ENCODE results near the gene HPS3. TPM values are rescaled to one million over a fixed set of nuclear protein-coding genes. Genes with fewer than 3 reads are reported as not detected.
A peak's percentile ranks its signal among the peaks of the same experiment; 100 is the strongest.

Gene HPS3
- polyA plus RNA-seq, 2 of the 4 experiments (the other 2 are of a cell fraction) = 28.4 to 48.0 TPM

DNA sequence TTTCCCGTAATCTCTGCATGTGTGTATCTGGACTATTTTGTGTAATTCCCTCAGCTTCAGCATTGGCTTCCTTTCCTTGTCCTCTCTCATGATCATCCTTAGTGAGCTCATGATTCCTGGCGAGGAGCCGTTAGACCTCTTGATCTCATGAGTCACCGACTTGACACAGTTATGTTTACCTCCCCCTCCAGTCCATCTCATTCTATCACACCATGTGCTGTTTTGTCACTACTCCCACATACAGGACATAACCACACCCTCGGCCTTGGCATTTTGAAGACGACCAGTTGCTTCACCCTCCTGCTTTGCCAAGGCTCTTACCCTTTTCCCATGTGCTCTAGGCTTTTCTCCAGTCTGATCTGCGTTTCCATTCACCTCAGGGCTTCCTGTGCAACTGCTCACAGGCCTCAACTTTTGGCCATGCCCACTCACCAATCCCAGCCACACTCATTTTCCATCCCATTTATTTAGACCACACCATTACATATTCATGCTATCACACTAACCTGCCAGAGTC lies 50.7 kb downstream of the HPS3 start (continued):
- no peak for TF ChIP-seq NFE2L2 (conservative IDR thresholded peaks at IDR 0.05; ENCODE audit: low read length)
- TF ChIP-seq, protein P1, sequence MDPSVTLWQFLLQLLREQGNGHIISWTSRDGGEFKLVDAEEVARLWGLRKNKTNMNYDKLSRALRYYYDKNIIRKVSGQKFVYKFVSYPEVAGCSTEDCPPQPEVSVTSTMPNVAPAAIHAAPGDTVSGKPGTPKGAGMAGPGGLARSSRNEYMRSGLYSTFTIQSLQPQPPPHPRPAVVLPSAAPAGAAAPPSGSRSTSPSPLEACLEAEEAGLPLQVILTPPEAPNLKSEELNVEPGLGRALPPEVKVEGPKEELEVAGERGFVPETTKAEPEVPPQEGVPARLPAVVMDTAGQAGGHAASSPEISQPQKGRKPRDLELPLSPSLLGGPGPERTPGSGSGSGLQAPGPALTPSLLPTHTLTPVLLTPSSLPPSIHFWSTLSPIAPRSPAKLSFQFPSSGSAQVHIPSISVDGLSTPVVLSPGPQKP (IDR thresholded peaks at IDR 0.05; ENCODE audit: low read depth, low read length) = no peak
- TF ChIP-seq TP53 (CRISPR knock-in tag; IDR thresholded peaks at IDR 0.05) = no peak
- peak; percentile 30; the same call in 2 of the 3 replicates for TF ChIP-seq SMC3 (IDR thresholded peaks at IDR 0.05)
- TF ChIP-seq HES2 (IDR thresholded peaks at IDR 0.05) = peak; percentile 38; the same call in 1 of the 2 replicates
- no peak for TF ChIP-seq MAZ (IDR thresholded peaks at IDR 0.05; ENCODE audit: borderline replicate concordance, low read depth, low read length)
- TF ChIP-seq EHMT2 (IDR thresholded peaks at IDR 0.05; ENCODE audit: low read depth) = no peak
- no peak for TF ChIP-seq HOXA7 (CRISPR knock-in tag; IDR thresholded peaks at IDR 0.05)
- TF ChIP-seq MAFK (IDR thresholded peaks at IDR 0.05; ENCODE audit: partially characterized antibody) = peak; percentile 3
- TF ChIP-seq, protein P2, sequence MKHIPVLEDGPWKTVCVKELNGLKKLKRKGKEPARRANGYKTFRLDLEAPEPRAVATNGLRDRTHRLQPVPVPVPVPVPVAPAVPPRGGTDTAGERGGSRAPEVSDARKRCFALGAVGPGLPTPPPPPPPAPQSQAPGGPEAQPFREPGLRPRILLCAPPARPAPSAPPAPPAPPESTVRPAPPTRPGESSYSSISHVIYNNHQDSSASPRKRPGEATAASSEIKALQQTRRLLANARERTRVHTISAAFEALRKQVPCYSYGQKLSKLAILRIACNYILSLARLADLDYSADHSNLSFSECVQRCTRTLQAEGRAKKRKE (CRISPR knock-in tag; IDR thresholded peaks at IDR 0.05; ENCODE audit: low read depth) = peak; percentile 90
- no peak for TF ChIP-seq SREBF2 (IDR thresholded peaks at IDR 0.05)

- CTCF ChIA-PET = interaction anchor here (1.3 kb wide), 1 partner anchor 10 kb away, joined by 3 read pairs; no protein-coding TSS in a partner anchor
- POLR2A ChIA-PET = no interaction called here
- ATAC-seq (no peak), DNase-seq (ENCODE audit: low read depth in 1 of 2, low spot score in 1 of 2) (no peak), FAIRE-seq (no peak)
- Histone ChIP-seq H3K4me1 (peaks cover 28% of the 10 kb centered on the region), H3K4me3 (no peak overlapping the region), H3K9me3 (peaks cover 9% of the 10 kb centered on the region; the same call in 2 of the 3 replicates), H3K4me2 (no peak overlapping the region; the same call in 1 of the 3 replicates), H3K27ac (peak overlapping the region; percentile 78 to 86)
- TF ChIP-seq E2F6 (IDR thresholded peaks at IDR 0.05; ENCODE audit: borderline replicate concordance, low read depth) (no peak), SREBF2 (IDR thresholded peaks at IDR 0.05) (no peak), CBX2 (IDR thresholded peaks at IDR 0.05; ENCODE audit: borderline replicate concordance, low read depth) (no peak), ZFP36 (IDR thresholded peaks at IDR 0.05; ENCODE audit: borderline replicate concordance, partially characterized antibody) (peak; percentile 59), MAFK (IDR thresholded peaks at IDR 0.05; ENCODE audit: partially characterized antibody) (no peak), EHMT2 (IDR thresholded peaks at IDR 0.05; ENCODE audit: low read depth) (no peak), KDM5A (IDR thresholded peaks at IDR 0.05) (no peak)
- TF ChIP-seq, protein P3, sequence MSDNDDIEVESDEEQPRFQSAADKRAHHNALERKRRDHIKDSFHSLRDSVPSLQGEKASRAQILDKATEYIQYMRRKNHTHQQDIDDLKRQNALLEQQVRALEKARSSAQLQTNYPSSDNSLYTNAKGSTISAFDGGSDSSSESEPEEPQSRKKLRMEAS (IDR thresholded peaks at IDR 0.05) = no peak
- 82% methylated on average over 2 of the region's 2 CpGs for WGBS (ENCODE audit: missing lambda C conversion rate)
Observed at GRCh38 chr3:149181182-149181581, 51.7 kb downstream of the HPS3 start.

- no peak; a peak in 1 of 6 replicates for ATAC-seq
- no peak for FAIRE-seq
- no peak for DNase-seq (ENCODE audit: low read depth in 1 of 2, low spot score in 1 of 2)
- H3K4me1 ChIP-seq = peaks cover under 1% of the 10 kb centered on the region; the same call in 2 of the 3 replicates
- H3K4me3 ChIP-seq = no peak overlapping the region
- TF ChIP-seq ESRRA (IDR thresholded peaks at IDR 0.05; ENCODE audit: borderline replicate concordance, low read length) (no peak), FOXS1 (CRISPR knock-in tag; IDR thresholded peaks at IDR 0.05) (no peak), MAFK (IDR thresholded peaks at IDR 0.05; ENCODE audit: partially characterized antibody) (no peak), RFX5 (IDR thresholded peaks at IDR 0.05) (no peak), HDAC2 (IDR thresholded peaks at IDR 0.05) (no peak), KDM1A (IDR thresholded peaks at IDR 0.05; ENCODE audit: low read depth) (no peak), POLR2AphosphoS2 (conservative IDR thresholded peaks at IDR 0.05; ENCODE audit: low read length) (no peak), ZFP36 (IDR thresholded peaks at IDR 0.05; ENCODE audit: borderline replicate concordance, partially characterized antibody) (no peak), RCOR1 (IDR thresholded peaks at IDR 0.05; ENCODE audit: low read depth, low read length) (no peak)
- CTCF ChIA-PET = no interaction called here
- POLR2A ChIA-PET = no interaction called here
- no peaks in the 10 kb centered on the region for H3K9me3 ChIP-seq
- H3K4me2 ChIP-seq = no peak overlapping the region
- 0 out of 6 replicates have a peak overlapping the region, but pooled peaks of 1 of the 2 experiments have one; percentile 2 for H3K27ac ChIP-seq
- 94% methylated on average over 2 of the region's 2 CpGs for WGBS (ENCODE audit: missing lambda C conversion rate)
Observed at GRCh38 chr3:149186219-149186618, 56.8 kb downstream of the HPS3 start.
